Adrenal gland (tissue), 12 donors: ENCODE measurements around the gene PPP2R5B. TPM values are rescaled to one million over a fixed set of nuclear protein-coding genes. Genes with fewer than 3 reads are reported as not detected.

ENCODE experiments used
- DNase-seq, 7 donors: peaks; one replicate each; pipeline ENCODE4 v3.0.0-alpha.2; 2019 to 2020
- H3K27ac ChIP-seq, 5 donors: fragments of 200-600 bp; sonication (generic) in 4 of 5; 1 replicate in 3 of 5; 2 replicates in 2 of 5; pipeline versions ENCODE4 v1.5.1 to v1.8.0; 2016 to 2020; ENCODE audit warnings: mild to moderate bottlenecking in 1 of 5
- H3K27me3 ChIP-seq: fragments of 200-600 bp; 2 replicates; pipeline ENCODE4 v1.8.0; 2021
- H3K36me3 ChIP-seq, 2 donors: fragments of 200-600 bp; replicated peaks in 1 of 2; 1 replicate in 1 of 2; 2 replicates in 1 of 2; pipeline versions ENCODE4 v1.5.1 to v1.8.0; 2018 to 2022
- H3K4me1 ChIP-seq, 2 donors: fragments of 200-600 bp; replicated peaks in 1 of 2; 1 replicate in 1 of 2; 2 replicates in 1 of 2; pipeline versions ENCODE4 v1.5.1 to v1.8.0; 2018 to 2021
- H3K4me3 ChIP-seq, 4 donors: fragments of 200-600 bp; sonication (generic) in 3 of 4; one replicate each; pipeline ENCODE4 v1.5.1; 2016 to 2018
- H3K9me3 ChIP-seq, 3 donors: fragments of 200-600 bp; sonication (generic) in 1 of 3; replicated peaks in 1 of 3; 1 replicate in 2 of 3; 2 replicates in 1 of 3; pipeline versions ENCODE4 v1.5.1 to v1.8.0; 2016 to 2021
- POLR2A ChIP-seq, 2 donors: fragments of 450-650 bp; IDR thresholded peaks; one replicate each; pipeline ENCODE4 v1.6.1; 2017; ENCODE audit warnings: antibody characterized with exemption in 2 of 2, mild to moderate bottlenecking in 2 of 2, moderate library complexity in 1 of 2
- WGBS, 4 donors: extraction: QIAGEN DNeasy Blood & Tissue Kit in 2 of 4; methylation state at CpG; one replicate each; pipeline versions ENCODE4 v1.1.5 to v1.1.7; 2013 to 2017; 5-methylcytosine and 5-hydroxymethylcytosine counted together
- intact Hi-C, 2 donors: fragments of 100-400 bp; cut with DNase I; formaldehyde crosslinking; loops; one replicate each; pipeline versions ENCODE4 v1.14.1 to v1.15.0; 2022 to 2023
- polyA plus RNA-seq, 3 donors: library from polyadenylated mRNA; stranded (reverse); fragments of 200-250 nt in 2 of 3; fragments of 350-450 nt in 1 of 3; fragmentation: Illumina TruSeq in 1 of 3; extraction: RNeasy Lipid Tissue Mini Kit (QIAGEN cat#74804) in 1 of 3; gene quantifications; one replicate each; pipeline ENCODE4 v1.2.3, GENCODE V29; 2013 to 2014
- total RNA-seq, 9 donors: library from RNA; depleted of rRNA in 4 of 9; stranded (reverse); fragments of >200 nt in 4 of 9; fragments of 120-200 nt in 1 of 9; fragmentation: NEBNext Ultra II Directional in 1 of 9; extraction: Animal tissue kit (Norgen Biotek cat#: 25700) in 1 of 9; gene quantifications; one replicate each; pipeline versions ENCODE4 v1.1.0 to v1.2.4, GENCODE V29; 2013 to 2023
- TF ChIP-seq, protein P1 (sequence below), 6 experiments: fragments of 450-650 bp in 4 of 6; fragments of 200-600 bp in 2 of 6; sonication (generic) in 1 of 6; IDR thresholded peaks; 1 replicate in 5 of 6; 2 replicates in 1 of 6; pipeline versions ENCODE4 v1.5.1 to v1.8.0; 2016 to 2021; ENCODE audit warnings: antibody characterized with exemption in 6 of 6, mild to moderate bottlenecking in 2 of 6, moderate library complexity in 1 of 6
- donor health status: healthy with polysubstance abuse.
- donor health status: Bipolar disorder and iron deficiency.
- donor health status: DM: yes; HTN: yes; CAD: no.
- donor health status: DM: no; HTN: no; CAD: no.
- donor health status: DM: no; HTN: no; CAD: no.
- donor health status: DM: yes; HTN: yes; CAD: no.

PPP2R5B gene
- total and polyA plus RNA-seq, 12 donors, result 7.8 to 51.3 (median 21.2) TPM

DNA sequence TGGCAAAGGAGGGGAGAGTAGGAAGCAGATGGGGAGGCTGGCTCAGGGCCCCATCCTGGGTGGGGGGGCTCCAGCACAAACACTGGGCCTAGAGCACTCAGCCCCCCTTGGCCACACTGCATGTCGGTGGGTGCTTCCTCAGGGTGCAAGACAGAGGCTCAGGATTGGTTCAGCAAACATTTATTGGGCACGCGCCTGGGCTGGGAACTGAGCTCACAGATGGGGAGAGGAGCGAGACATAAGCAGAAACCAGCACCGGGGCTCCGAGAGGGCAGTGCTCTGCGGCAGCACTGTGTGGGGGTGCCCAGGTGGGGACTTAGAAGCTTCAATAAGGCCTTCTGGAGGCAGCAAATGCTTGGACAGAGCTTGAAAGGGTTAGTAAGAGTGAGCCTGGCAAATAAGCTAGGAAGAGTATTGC, 34.0 kb upstream of the PPP2R5B start:
- TF ChIP-seq, protein P1, sequence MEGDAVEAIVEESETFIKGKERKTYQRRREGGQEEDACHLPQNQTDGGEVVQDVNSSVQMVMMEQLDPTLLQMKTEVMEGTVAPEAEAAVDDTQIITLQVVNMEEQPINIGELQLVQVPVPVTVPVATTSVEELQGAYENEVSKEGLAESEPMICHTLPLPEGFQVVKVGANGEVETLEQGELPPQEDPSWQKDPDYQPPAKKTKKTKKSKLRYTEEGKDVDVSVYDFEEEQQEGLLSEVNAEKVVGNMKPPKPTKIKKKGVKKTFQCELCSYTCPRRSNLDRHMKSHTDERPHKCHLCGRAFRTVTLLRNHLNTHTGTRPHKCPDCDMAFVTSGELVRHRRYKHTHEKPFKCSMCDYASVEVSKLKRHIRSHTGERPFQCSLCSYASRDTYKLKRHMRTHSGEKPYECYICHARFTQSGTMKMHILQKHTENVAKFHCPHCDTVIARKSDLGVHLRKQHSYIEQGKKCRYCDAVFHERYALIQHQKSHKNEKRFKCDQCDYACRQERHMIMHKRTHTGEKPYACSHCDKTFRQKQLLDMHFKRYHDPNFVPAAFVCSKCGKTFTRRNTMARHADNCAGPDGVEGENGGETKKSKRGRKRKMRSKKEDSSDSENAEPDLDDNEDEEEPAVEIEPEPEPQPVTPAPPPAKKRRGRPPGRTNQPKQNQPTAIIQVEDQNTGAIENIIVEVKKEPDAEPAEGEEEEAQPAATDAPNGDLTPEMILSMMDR (IDR thresholded peaks at IDR 0.05), result no peak
- TF ChIP-seq POLR2A (IDR thresholded peaks at IDR 0.05), result no peak
- 90 to 94% (median 92%) methylated on average over 4 to 7 of the region's 7 CpGs for WGBS, 4 donors
- intact Hi-C loops, result loop anchor here (5.0 kb wide), 1 partner anchor 43 kb away; no protein-coding TSS in a partner anchor
- no peak for DNase-seq
- no peaks in the 10 kb centered on the region for H3K9me3 ChIP-seq
- no peaks in the 10 kb centered on the region for H3K36me3 ChIP-seq
- no peaks in the 10 kb centered on the region for H3K27me3 ChIP-seq
- H3K4me1 ChIP-seq, result peaks cover 4 to 15% of the 10 kb centered on the region in 2 donors
- no peak overlapping the region for H3K4me3 ChIP-seq
- no peak overlapping the region for H3K27ac ChIP-seq

GRCh38 chr11:64891215-64891848, 33.2 kb upstream of the PPP2R5B start:
- H3K4me3 ChIP-seq, result no peak overlapping the region
- intact Hi-C loops, result loop anchor here (5.0 kb wide), 1 partner anchor 44 kb away; no protein-coding TSS in a partner anchor

GRCh38 chr11:64891880-64892279, 32.6 kb upstream of the PPP2R5B start:
- Histone ChIP-seq H3K27ac (no peak overlapping the region), H3K4me3 (no peak overlapping the region), H3K4me1 (peaks cover 0 to 10% of the 10 kb centered on the region in 2 donors), H3K36me3 (peaks cover 0 to 9% of the 10 kb centered on the region in 2 donors), H3K27me3 (no peaks in the 10 kb centered on the region), H3K9me3 (no peaks in the 10 kb centered on the region)
- no peak for DNase-seq
- intact Hi-C loops, result loop anchor here (5.0 kb wide), 1 partner anchor 45 kb away; no protein-coding TSS in a partner anchor
- no peak for TF ChIP-seq POLR2A (IDR thresholded peaks at IDR 0.05)
- TF ChIP-seq, protein P1 (IDR thresholded peaks at IDR 0.05), result no peak
- 77 to 86% (median 85%) methylated on average over 5 of the region's 5 CpGs for WGBS, 4 donors

More at GRCh38 chr11:64891215-64891848, 33.2 kb upstream of the PPP2R5B start:
- H3K27me3 ChIP-seq, result no peaks in the 10 kb centered on the region
- no peak overlapping the region for H3K27ac ChIP-seq
- TF ChIP-seq, protein P1 (IDR thresholded peaks at IDR 0.05), result no peak
- no peak for TF ChIP-seq POLR2A (IDR thresholded peaks at IDR 0.05)
- H3K9me3 ChIP-seq, result no peaks in the 10 kb centered on the region
- H3K4me1 ChIP-seq, result peaks cover 0 to 10% of the 10 kb centered on the region in 2 donors
- no peak for DNase-seq
- 90 to 96% (median 93%) methylated on average over 9 to 25 of the region's 25 CpGs for WGBS, 4 donors
- peaks cover 0 to 4% of the 10 kb centered on the region in 2 donors for H3K36me3 ChIP-seq

GRCh38 chr11:64892411-64892831, 32.1 kb upstream of the PPP2R5B start:
- Histone ChIP-seq H3K27ac (no peak overlapping the region), H3K4me3 (no peak overlapping the region), H3K9me3 (no peaks in the 10 kb centered on the region), H3K27me3 (no peaks in the 10 kb centered on the region), H3K36me3 (peaks cover 0 to 14% of the 10 kb centered on the region in 2 donors), H3K4me1 (peaks cover 0 to 10% of the 10 kb centered on the region in 2 donors)
- TF ChIP-seq, protein P1 (IDR thresholded peaks at IDR 0.05), result no peak
- no peak for TF ChIP-seq POLR2A (IDR thresholded peaks at IDR 0.05)
- DNase-seq, result no peak
- intact Hi-C loops, result loop anchor here (5.0 kb wide), 1 partner anchor 45 kb away; no protein-coding TSS in a partner anchor
- 59 to 74% (median 70%) methylated on average over 8 to 11 of the region's 11 CpGs for WGBS, 4 donors
